Progenitor cell of endocrine pancreas (in vitro differentiated cells): ENCODE data around the gene ARL6IP5. TPM values are rescaled to one million over a fixed set of nuclear protein-coding genes. Genes with fewer than 3 reads are reported as not detected.

ENCODE experiments used
- DNase-seq: peaks from one replicate; pipeline ENCODE4 v3.0.0; 2021; ENCODE audit warnings: low spot score; ENCODE audit not compliant: unreplicated experiment
- H3K27ac Mint-ChIP-seq: 2 replicates; pipeline ENCODE4 v1.8.0; 2021; ENCODE audit warnings: mild to moderate bottlenecking, moderate library complexity, mixed read lengths
- H3K27me3 Mint-ChIP-seq: 2 replicates; pipeline ENCODE4 v1.8.0; 2021; ENCODE audit warnings: mixed read lengths
- H3K36me3 Mint-ChIP-seq: 2 replicates; pipeline ENCODE4 v1.8.0; 2022; ENCODE audit warnings: mixed read lengths; ENCODE audit not compliant: insufficient read depth
- H3K4me1 Mint-ChIP-seq: 2 replicates; pipeline ENCODE4 v1.8.0; 2021; ENCODE audit warnings: low read depth, mixed read lengths
- H3K4me3 Mint-ChIP-seq: 2 replicates; pipeline ENCODE4 v1.8.0; 2021; ENCODE audit warnings: low read depth, mild to moderate bottlenecking, moderate library complexity, mixed read lengths
- H3K9me3 Mint-ChIP-seq: 2 replicates; pipeline ENCODE4 v1.8.0; 2021; ENCODE audit warnings: low read depth, mixed read lengths
- CTCF ChIP-seq: fragments of 200-600 bp; sonication (generic); IDR thresholded peaks from one replicate; pipeline ENCODE4 v1.5.0; 2021; ENCODE audit warnings: antibody characterized with exemption, mild to moderate bottlenecking; ENCODE audit not compliant: unreplicated experiment
- total RNA-seq: library from RNA; stranded (reverse); gene quantifications from 2 replicates; pipeline ENCODE4 v1.2.1, GENCODE V29; 2021

ARL6IP5 gene
- total RNA-seq, 1 donor from 2014 or later: 55.4 TPM

GRCh38 chr3:69121950-69122349 lies 37.2 kb downstream of the ARL6IP5 start:
- H3K4me1 Mint-ChIP-seq: peaks cover 13% of the 10 kb centered on the region
- no peak overlapping the region for H3K4me3 Mint-ChIP-seq
- H3K36me3 Mint-ChIP-seq: no peaks in the 10 kb centered on the region
- no peak overlapping the region for H3K27ac Mint-ChIP-seq
- no peak for TF ChIP-seq CTCF
- no peaks in the 10 kb centered on the region for H3K9me3 Mint-ChIP-seq
- DNase-seq: no peak
- H3K27me3 Mint-ChIP-seq: no peaks in the 10 kb centered on the region

- Mint-ChIP-seq H3K36me3 (no peaks in the 10 kb centered on the region), H3K9me3 (no peaks in the 10 kb centered on the region), H3K27me3 (no peaks in the 10 kb centered on the region), H3K4me3 (no peak within 1 kb of the TSS), H3K4me1 (peaks cover 8% of the 10 kb centered on the region), H3K27ac (no peak within 1 kb of the TSS)
- no peak for DNase-seq
- no peak for TF ChIP-seq CTCF
Measured at GRCh38 chr3:69122403-69122802, 37.7 kb downstream of the ARL6IP5 start, which contains the start of gene LMOD3. Gene LMOD3 (minus strand): TSS chr3:69122595. CDS start chr3:69122386, 209 bp downstream.

GRCh38 chr3:69126216-69126615 lies 41.5 kb downstream of the ARL6IP5 start:
- no peaks in the 10 kb centered on the region for H3K27me3 Mint-ChIP-seq
- TF ChIP-seq CTCF: no peak
- no peak overlapping the region for H3K27ac Mint-ChIP-seq
- DNase-seq: no peak
- H3K4me1 Mint-ChIP-seq: no peaks in the 10 kb centered on the region
- H3K36me3 Mint-ChIP-seq: no peaks in the 10 kb centered on the region
- H3K9me3 Mint-ChIP-seq: no peaks in the 10 kb centered on the region
- H3K4me3 Mint-ChIP-seq: no peak overlapping the region

- DNase-seq: no peak
- Mint-ChIP-seq H3K4me1 (no peaks in the 10 kb centered on the region), H3K27me3 (no peaks in the 10 kb centered on the region)
Measured at GRCh38 chr3:69126999-69127398, 42.3 kb downstream of the ARL6IP5 start.

GRCh38 chr3:69128509-69128908 lies 43.8 kb downstream of the ARL6IP5 start:
- H3K36me3 Mint-ChIP-seq: no peaks in the 10 kb centered on the region
- no peaks in the 10 kb centered on the region for H3K27me3 Mint-ChIP-seq
- no peak overlapping the region for H3K27ac Mint-ChIP-seq
- TF ChIP-seq CTCF: no peak
- no peaks in the 10 kb centered on the region for H3K9me3 Mint-ChIP-seq
- no peak for DNase-seq
- H3K4me1 Mint-ChIP-seq: no peaks in the 10 kb centered on the region
- no peak overlapping the region for H3K4me3 Mint-ChIP-seq

More at GRCh38 chr3:69126999-69127398, 42.3 kb downstream of the ARL6IP5 start:
- H3K36me3 Mint-ChIP-seq: no peaks in the 10 kb centered on the region
- no peak overlapping the region for H3K4me3 Mint-ChIP-seq
- H3K27ac Mint-ChIP-seq: no peak overlapping the region
- H3K9me3 Mint-ChIP-seq: no peaks in the 10 kb centered on the region
- TF ChIP-seq CTCF: no peak
